ENCODE data around the gene VPS9D1. TPM values are rescaled to one million over a fixed set of nuclear protein-coding genes. Genes with fewer than 3 reads are reported as not detected.
"Not testable (repeated sequence)": the region's sequence is repeated elsewhere in the genome, so short reads cannot be mapped to it uniquely, and the experiment has no call there.

VPS9D1 gene
- total RNA-seq, 1 donor from 2014 or later, result 12.0 TPM

DNA sequence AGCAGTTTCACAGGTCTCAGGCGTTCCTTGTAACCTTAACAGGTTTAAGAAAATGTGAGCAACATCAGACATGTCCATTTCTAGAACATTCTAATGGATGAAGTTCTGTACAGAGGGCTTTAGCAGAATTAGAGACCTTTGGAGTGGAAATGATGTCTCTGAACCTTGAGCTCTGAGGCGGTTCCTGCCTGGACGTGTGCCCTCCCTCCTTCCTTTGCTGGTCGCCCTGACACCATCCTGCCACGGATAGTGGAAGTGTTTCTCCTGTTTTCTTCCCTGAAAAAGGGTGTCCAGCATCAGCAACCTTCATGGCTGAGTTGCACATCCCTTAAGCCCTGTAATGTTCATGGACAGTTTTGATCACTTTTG, 51.9 kb downstream of the VPS9D1 start:
- intact Hi-C loops (cut with micrococcal nuclease), result no loop called here

DNA sequence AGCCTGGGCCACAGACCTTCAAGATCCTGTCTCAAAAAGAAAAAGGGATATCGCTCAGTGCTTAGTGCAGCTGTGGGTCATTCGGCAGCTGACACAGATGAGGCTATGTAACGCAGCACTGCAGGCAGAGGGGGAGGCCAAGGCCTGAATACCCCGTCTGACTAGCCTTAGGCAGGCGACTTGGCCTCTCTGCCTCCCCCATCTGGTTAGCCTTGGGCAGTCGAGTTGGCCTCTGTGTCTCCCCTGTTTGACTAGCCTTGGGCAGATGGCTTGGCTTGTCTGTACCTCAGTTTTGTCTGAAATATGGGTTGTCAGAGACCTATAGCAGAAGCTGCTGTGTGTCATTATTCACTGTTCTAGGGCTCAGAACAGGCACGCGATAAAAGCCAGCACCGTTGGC, 53.1 kb downstream of the VPS9D1 start:
- intact Hi-C loops (cut with micrococcal nuclease), result loop anchor here (1.0 kb wide), 1 partner anchor 93 kb away; no protein-coding TSS in a partner anchor

DNA sequence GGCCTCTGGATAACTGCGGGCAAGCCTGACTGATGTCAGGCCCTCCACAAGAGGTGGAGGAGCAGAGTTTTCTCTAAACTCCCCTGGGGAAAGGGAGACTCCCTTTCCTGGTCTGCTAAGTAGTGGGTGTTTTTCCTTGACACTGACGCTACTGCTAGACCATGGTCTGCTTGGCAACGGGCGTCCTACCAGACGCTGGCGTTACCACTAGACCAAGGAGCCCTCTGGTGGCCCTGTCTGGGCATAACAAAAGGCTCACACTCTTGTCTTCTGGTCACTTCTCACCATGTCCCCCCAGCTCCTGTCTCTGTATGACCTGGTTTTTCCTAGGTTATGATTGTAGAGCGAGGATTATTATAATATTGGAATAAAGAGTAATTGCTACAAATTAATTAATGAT, 53.7 kb downstream of the VPS9D1 start:
- intact Hi-C loops (cut with micrococcal nuclease), result loop anchor here (1.0 kb wide), 1 partner anchor 93 kb away; no protein-coding TSS in a partner anchor

DNA sequence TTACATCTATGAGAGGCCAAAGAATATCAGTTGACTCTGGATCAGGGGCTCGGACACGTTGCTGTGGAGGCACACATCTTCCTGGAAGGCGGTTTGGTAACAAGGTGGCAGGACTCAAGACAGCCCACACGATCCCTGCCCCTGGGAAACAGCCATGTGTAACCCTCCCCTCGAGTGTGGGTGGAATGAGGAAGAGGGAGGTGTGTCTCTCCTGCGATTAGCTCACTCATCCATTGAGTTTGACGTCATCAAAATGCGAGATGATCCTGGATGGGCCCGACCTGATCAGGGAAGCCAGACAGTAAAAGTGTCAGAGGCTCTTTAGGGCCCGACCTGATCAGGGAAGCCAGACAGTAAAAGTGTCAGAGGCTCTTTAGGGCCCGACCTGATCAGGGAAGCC, 56.5 kb downstream of the VPS9D1 start:
- intact Hi-C loops (cut with micrococcal nuclease), result not testable (repeated sequence)

DNA sequence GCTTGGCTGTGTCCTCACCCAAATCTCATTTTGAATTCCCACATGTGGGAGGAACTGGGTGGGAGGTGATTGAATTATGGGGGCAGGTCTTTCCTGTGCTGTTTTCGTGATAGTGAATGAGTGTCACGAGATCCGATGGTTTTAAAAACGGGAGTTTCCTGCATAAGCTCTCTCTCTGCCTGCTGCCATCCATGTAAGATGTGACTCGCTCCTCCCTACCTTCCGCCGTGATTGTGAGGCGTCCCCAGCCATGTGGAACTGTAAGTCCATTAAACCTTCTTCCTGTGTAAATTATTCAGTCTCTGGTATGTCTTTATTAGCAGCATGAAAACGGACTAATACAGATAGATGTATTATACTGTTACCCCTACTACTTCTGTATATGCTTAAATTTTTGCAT, 59.5 kb downstream of the VPS9D1 start:
- intact Hi-C loops (cut with micrococcal nuclease), result no loop called here

DNA sequence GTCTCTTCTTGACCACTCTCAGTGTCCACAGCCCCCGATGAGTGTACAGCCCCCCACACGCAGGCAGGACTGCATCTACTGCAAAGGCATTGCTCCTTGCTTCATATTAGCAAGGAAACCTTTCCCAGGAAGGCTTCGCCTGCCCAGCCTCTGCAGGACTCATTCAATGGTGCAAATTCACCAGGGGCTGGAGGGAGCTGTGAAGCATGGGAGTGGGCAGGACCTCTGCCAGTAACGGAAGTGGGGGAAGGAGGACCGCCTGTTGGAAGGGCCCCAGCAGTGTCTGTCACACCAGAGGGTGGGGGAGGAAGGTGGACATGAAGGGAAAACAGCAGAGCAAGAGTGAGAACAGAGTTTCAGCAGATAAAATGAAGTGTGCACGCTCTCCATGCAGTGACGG, 60.6 kb downstream of the VPS9D1 start:
- intact Hi-C loops (cut with micrococcal nuclease), result no loop called here

DNA sequence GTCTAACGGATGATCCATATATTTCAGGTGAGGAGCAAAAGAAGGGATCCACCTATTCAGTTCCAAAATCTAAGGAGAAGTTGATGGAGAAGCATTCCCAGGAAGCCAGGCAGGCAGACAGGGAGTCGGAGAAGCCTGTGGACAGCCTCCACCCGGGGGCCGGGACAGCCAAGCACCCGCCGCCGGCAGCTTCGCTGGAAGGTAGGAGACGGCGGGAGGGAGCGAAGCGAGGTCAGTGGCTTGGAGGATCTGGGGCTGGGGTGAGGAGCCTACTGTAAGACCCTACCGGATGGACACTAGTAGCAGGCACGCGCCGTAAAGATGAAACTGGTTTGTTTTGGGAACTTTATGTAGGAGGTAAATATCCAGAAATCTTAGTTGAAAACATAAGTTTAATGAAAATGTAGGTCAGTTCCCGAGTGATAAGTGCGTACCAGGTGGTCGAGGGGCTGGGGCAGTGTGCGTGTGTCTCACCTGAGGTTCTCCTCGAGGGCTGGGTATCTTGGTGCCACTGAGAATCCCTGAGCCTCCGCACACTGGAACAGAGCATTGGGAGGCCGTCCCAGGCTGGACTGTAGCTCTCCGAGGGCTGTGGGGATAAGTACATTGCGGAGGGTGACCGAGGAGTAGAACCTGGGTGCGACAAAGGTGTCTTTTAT, 62.3 kb downstream of the VPS9D1 start:
- intact Hi-C loops (cut with micrococcal nuclease), result loop anchor here (1.0 to 5.0 kb wide), 5 partner anchors 28 to 341 kb away; partner anchors contain the start of genes ANKRD11, CDK10 and SPG7

DNA sequence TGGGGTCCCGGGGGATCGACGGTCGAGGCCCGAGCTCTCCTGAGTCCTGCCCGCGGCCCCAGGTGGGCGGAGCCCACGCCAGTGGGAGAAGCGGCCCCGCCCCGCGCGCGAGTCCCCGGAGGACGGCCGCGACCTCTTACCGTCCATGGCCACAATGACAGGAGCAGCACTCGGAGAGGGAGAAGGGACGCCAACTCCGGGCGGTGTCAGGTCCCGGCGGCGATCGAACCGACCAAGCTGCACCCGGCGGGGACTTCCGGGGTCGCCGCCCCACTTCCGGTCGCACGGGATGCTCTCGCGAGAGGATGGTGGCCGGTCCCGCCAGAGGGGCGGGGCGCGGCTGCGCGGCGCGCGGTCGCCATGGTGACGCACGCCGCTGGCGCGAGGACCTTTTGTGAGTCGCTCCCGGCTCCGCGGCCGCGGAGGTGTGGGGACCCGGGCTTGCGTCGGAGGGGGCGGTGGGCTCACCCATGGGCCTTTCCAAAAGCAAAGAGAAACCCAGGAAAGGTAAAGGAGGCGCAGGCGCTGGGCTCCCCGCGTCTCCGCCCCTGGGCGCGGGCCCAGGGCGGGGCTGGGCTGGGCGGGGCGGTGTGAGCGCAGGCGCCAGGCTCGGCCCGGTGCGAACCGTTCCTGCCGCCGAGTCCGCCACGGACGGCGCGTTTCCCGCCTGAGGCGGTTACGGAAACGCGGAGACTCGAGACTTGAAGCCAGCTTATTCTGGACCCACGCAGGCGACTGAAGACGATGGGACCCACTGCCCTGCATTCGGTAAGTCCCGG, 63.1 kb downstream of the VPS9D1 start, which contains the start of the genes CHMP1A and SPATA33:
Gene CHMP1A (minus strand): TSS at position 267 of the 779 bp plus-strand sequence. CDS start 120 bp downstream, at position 147.
Gene SPATA33 (plus strand): TSS at position 395 of the 779 bp plus-strand sequence. CDS start 76 bp downstream, at position 471.
- intact Hi-C loops (cut with micrococcal nuclease), result loop anchor here (1.0 to 5.0 kb wide), 6 partner anchors 29 to 340 kb away; partner anchors contain the start of genes ANKRD11, CDK10, RPL13 and SPG7

Other genes with a start within 250 kb of the VPS9D1 start
- gene ANKRD11, start 230.3 kb downstream of the VPS9D1 start, total RNA-seq, result 175 and 192 TPM in 2 replicates
- gene SPG7, start 212.5 kb downstream of the VPS9D1 start, total RNA-seq, result 122 and 126 TPM in 2 replicates
- gene RPL13, start 160.2 kb downstream of the VPS9D1 start, total RNA-seq, result 1,898 and 1,901 TPM in 2 replicates
- 3.8 and 4.1 TPM in 2 replicates for gene CPNE7, start 145.1 kb downstream of the VPS9D1 start, total RNA-seq
- not detected in 2 replicates for gene DPEP1, start 107.3 kb downstream of the VPS9D1 start, total RNA-seq
- gene CHMP1A, start 63.2 kb downstream of the VPS9D1 start, total RNA-seq, result 96.3 and 107 TPM in 2 replicates
- gene SPATA33, start 63.1 kb downstream of the VPS9D1 start, total RNA-seq, result 14.2 and 15.1 TPM in 2 replicates
- 81.6 and 85.1 TPM in 2 replicates for gene CDK10, start 34.2 kb downstream of the VPS9D1 start, total RNA-seq
- 6.5 and 8.2 TPM in 2 replicates for gene SPATA2L, start 19.2 kb downstream of the VPS9D1 start, total RNA-seq
- gene ZNF276, start 639 bp upstream of the VPS9D1 start, total RNA-seq, result 68.5 and 71.1 TPM in 2 replicates
- 128 and 138 TPM in 2 replicates for gene FANCA, start 95.7 kb upstream of the VPS9D1 start, total RNA-seq
- gene SPIRE2, start 107.6 kb upstream of the VPS9D1 start, total RNA-seq, result 0.61 and 1.2 TPM in 2 replicates
- 206 and 215 TPM in 2 replicates for gene TCF25, start 152.7 kb upstream of the VPS9D1 start, total RNA-seq
- 9.1 and 9.5 TPM in 2 replicates for gene MC1R, start 198.0 kb upstream of the VPS9D1 start, total RNA-seq
- gene TUBB3, start 202.4 kb upstream of the VPS9D1 start, total RNA-seq, result 6.6 TPM in 2 replicates
- 33.5 and 38.9 TPM in 2 replicates for gene DEF8, start 227.9 kb upstream of the VPS9D1 start, total RNA-seq